NK-92 (cell line): ENCODE results near the gene OR1J2.

ENCODE experiments used
- DNase-seq: peaks from one replicate; lab custom pipeline; 2025; ENCODE audit not compliant: unreplicated experiment; lab: John Stamatoyannopoulos, UW

OR1J2 gene

GRCh38 chr9:122546196-122546595 lies 35.6 kb downstream of the OR1J2 start:
- DNase-seq = no peak

DNA sequence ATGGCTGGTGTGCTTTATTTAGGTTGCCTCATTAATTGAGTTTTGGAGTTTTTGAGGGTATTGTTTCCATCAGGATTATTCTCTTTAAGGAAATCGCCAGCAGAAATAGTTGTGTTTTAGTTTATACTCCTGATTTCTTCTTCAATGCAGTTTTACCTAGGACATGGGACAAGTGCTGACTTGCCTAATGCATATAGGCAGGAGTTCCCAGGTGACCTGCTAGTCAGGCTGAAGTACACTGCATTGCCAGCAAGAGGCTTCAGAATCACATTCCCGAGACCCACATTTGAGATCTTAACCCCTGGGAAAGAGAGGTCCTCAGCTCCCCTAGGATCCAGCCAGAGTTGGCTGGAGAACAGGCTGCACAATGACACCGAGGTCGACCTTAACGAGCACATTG lies 40.8 kb downstream of the OR1J2 start:
- no peak for DNase-seq

DNA sequence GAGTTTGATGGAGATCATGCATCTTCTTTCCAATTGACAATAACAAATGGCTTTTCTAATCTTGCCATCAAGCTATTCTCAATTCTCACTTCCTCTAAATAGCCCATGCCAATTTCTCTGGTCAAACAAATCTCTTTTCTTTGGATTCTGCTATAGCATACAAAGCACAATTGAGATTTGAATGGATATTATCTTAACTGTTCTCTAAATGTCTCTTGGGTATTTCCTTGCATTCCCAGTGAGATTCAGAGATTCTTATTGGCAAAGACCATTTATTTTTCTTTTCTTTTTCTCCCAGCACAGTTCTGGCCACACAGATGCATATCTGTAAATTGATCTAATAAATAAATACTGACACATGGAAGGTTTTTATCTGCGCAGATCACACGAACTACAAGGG lies 42.2 kb downstream of the OR1J2 start, which contains the start of gene OR1N2:
OR1N2 (plus strand) TSS at position 301 of the 400 bp plus-strand sequence. CDS start 100 bp downstream, outside the sequence.
- no peak for DNase-seq
